Activated effector memory CD4-positive, alpha-beta T cell treated with anti-CD3 and anti-CD28 coated beads, Interleukin-2, amount 50 U/mL, for 16 hours (primary cell): ENCODE results near the gene TEX22.

Experiments
- DNase-seq: peaks from one replicate; pipeline ENCODE4 v3.0.0-alpha.2; 2020

TEX22 gene

DNA sequence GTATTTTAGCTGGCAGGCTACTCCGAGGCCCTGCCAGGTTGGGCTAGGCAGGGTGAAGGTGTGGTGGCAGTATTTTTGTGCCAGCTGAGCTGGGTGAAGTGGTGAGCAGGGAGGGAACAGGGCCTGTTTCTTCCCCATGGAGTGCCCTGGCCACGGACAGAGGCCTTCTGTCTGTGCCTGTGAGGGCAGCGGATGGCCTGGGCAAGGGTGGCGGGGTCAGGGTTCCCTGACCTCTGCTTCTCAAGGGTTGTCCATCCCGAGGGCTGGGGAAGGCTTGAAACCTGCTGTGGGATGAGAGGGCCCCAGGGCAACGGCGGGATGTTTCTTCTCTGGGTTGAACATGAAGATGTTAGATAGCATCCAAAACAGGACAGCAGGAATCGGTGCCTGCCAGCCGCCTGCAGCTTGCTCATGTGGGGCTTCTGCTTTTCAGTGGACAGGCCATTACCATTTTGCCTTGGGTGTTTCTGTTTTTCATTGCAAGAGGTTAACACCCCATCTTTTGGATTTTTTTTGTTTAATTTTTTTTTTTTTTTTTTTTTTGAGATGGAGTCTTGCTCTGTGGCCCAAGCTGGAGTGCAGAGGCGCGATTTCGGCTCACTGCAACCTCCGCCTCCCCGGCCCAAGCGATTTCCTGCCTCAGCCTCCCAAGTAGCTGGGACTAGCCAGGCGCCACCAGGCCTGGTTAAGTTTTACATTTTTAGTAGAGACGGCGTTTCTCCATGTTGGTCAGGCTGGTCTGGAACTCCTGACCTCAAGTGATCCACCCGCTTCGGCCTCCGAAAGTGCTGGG is 24.6 kb downstream of the TEX22 start:
- no peak for DNase-seq

DNA sequence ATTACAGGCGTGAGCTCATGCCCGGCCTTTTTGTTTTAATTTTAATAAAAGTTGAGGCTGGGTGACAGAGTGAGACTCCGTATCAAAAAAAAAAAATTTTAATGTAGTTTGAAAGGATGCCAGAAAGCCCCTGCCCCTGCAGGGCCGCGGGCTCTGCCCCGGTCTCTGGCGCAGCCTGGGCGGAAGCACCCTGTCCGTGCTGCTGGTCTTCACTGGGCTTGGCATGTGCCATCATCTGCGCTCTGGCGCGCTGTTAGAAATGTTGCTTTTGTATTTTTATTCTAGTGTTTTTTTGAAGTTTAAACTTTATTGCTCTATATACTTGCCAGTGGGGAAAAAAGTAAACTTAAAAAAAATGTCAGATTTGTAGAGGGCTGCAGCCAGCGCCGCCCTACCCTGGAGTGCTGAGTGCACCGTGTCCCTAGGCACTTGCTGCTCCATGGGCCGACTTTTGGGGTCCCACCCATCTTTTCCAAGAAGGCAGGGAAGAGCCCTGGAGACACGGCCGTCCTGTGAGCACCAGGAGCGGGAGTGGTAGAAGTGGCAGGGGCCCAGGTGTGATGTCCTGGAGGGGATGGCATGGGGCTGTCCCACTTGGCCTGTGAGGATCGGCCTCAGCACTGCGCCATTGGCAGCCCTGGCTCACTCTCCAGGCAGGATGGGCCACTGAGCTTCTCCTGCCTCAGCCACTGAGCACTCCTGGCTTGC is 25.3 kb downstream of the TEX22 start:
- no peak for DNase-seq

DNA sequence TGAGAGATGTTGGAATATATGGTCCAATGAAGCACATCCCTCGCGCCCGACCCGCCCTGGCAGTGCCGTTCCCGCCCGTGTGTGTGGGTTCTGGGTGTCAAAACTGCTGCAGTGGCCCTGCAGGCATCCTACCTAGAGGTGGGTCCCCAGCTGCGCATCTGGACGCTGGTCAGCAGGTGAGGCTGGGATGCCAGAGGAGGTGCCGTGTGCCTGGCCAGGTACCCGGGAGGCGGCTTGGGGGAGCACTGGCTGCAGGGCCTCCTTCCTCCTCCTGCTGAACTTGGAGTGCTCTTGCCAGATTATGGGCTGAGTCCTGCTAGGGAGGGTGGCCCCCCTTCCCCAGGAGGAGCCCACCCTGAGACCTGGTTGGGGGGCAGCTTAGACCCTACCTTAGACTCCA is 26.5 kb downstream of the TEX22 start:
- no peak for DNase-seq

DNA sequence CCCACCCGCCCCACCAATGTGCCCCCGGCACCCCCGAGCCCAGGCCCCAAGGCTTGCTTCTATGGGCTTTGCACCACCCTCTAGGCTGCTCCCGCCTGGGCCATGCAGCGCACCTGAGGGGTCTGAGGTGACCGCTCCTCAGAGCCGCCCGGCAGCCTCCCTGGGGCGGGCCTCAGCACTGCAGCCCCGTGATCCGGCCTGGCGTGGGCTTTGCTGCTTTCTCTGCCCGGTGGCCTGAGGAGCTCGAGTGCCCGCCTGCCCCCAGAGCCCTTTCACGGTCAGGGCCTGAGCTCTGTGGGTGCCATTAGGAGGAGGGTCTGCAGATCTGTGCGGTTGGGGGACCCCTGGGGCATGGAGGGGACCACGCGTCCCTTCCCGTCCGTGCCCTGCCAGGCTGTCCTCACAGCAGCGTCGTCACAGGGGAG is 27.5 kb downstream of the TEX22 start:
- no peak for DNase-seq

DNA sequence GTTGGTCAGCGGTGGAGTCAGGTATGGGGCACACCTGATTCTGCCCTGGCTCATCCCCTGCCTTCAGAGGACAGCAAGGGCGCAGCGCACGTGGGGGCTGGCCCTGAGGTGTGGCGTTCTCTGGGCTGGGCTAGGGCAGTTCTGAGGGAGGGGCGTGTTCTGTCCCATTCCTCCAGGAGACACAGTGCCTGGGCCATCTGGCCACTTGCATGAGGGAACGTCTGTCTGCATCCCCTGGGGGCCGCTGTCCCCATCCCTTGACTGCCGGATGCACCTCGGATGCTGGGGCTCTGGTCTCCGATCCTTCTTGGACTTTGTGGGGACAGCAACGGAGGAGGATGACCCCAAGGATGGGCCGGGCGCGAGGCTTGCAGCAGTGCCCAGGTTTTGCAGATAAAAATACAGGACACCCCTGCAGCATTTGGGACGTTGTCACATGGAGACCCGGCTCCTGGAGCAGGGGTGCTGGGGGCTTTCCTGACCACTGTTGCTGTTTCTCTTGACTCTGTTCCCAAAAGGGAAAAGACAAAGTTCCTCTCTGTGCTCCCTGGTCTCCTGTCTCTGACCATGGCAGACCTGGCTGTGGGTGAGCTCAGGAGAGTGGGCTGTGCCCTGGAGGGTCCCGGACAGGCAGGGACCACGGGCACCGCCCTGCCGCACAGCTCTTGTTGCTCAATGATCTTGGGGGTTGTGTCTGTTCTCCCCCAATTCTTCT is 28.2 kb downstream of the TEX22 start:
- DNase-seq, result no peak

DNA sequence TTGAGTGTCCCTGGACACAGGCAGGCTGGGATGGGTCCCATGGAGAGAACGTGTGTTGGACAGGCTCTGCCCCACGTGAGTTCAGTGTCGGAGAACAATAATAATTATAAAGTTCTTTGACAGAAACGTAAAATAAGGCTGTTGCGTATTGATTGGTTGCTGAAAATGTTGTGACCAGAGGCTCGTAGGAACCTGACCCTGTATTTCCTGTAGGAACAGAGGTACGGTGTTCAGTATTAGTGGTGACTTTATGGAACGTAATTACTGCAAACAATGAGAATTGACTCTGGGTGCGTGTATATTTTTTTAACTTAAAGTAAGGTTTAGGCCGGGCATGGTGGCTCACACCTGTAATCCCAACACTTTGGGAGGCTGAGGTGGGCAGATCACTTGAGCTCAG is 29.1 kb downstream of the TEX22 start:
- DNase-seq, result no peak

DNA sequence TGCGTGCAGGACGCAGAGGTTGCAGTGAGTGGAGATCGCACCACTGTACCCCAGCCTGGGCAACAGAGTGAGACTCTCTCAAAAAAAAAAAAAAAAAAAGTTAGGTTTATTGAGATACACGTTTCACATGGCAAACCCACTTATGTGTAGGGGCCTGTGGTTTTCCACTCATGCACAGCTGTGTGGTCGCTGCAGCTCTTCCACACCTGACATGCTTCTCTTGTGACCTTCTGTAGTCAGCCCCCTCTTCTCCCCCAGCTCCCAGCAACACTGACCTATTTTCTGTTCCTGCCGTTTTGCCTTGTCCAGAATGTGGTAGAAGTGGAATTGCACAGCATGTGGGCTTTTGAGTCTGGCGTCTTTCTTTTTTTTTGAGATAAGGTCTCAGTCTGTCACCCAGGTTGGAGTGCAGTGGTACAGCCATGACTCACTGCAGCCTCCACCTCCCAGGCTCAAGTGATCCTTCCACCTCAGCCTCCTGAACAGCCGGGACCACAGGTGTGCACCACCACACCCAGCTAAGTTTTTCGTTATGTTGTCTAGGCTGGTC is 29.7 kb downstream of the TEX22 start:
- DNase-seq, result no peak

DNA sequence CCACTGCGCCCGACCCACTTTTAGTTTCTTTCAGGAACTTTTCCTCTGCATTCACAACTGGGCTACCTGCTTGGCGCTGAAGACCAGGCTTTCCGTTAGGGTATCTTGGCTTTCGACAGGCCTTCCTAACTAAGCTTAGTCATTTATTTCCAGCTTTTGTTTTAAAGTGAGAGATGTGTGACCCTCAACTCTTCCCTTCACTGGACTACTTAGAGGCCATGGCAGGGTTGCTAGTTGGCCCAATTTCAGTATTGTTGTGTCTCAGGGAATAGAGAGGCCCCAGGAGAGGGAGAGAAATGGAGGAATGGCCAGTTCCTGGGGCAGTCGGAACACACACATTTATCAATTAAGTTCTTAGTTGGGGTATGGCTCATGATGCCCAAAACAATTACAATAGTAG is 31.7 kb downstream of the TEX22 start:
- no peak for DNase-seq

DNA sequence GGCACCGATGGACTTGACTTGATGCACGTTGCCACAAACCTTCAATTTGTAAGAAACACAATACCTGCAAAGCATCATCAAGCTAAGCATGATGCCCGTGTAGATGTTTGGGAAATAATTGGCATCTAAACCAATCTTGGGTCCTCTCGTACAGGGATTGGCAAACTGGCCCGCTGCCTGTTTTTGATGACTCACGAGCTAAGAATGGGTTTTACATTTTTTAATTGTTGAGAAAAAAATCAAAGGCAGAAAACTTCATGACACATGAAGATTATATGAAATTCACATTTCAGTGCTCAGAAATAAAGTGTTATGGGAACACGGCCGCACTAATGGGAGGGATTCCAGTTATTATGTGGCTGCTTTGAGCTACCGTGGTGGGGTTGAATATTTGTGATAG is 32.2 kb downstream of the TEX22 start:
- DNase-seq, result no peak

DNA sequence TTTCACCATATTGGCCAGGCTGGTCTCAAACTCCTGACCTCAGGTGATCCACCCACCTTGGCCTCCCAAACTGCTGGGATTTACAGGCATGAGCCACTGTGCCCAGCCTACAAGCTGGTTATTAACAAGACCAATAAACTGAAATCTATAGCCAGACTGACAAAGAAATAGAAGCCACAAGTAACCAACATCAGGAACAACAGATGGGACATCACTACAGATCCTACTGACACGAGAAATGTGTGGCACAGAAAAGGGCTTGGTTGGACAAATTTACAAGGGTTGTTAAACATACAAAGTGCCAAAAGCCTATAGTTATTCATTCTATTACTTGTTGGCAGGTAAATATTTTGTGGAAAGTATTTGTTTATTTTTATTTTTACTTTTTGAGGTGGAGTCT is 32.9 kb downstream of the TEX22 start:
- no peak for DNase-seq

DNA sequence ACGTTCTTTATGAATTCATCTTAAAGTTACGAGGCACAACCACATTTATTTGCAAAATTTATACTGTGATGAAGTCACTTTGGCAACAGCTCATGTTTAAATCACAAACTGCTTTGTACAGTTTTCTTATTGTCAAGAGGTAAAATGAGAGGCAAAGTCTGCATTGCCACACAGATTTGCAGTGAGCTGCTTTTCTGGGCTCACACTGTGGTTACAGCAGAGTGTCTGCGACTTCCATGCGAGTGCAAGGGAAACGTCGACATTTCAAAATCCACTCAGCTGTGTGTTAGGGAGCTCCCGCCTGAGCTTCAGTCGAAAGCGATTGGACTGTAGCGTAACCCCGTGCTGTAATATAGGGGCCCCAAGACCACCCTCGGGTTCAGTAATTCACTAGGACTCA is 34.3 kb downstream of the TEX22 start:
- DNase-seq, result no peak

DNA sequence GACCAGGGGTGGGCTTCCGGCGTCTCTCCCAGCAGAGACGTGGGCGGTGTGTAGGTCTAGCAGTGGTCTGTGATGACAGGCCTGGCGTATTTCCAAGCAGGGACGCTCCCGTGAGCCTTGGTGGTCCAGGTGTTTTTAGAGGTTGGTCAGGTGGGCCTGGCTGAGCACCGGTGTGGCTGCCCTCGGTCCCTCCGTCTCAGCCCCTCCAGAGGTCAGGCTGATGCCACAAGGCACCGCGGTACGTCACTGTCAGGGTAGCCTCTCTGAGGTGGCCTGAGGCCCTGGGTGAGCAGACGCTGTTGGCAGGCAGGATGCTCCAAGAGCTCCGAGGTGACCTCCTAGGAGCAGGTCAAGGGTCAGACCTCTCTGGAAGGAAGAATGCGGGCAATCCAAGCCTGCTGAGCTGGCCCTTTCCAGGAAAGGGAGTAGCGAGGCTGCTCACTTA is 34.8 kb downstream of the TEX22 start:
- no peak for DNase-seq

DNA sequence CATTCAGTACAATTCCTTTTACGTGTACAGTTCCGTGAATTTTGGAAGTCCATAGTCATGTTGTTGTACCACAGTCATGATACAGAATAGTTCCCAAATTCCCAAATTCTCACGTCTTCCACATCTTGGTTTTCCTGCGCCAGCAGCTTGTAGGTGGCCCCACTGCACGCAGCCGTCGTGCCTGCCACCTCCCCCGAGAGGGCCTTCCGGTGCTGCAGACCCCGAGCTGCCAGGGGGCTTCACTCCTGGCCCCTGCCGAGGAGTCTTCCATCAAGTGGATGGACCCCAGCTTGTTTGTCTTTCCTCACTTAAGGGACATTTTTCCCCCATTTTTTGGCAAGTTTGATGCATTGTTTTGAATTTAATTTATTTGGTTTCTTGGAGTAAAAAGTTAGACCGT is 38.1 kb downstream of the TEX22 start:
- DNase-seq, result no peak

DNA sequence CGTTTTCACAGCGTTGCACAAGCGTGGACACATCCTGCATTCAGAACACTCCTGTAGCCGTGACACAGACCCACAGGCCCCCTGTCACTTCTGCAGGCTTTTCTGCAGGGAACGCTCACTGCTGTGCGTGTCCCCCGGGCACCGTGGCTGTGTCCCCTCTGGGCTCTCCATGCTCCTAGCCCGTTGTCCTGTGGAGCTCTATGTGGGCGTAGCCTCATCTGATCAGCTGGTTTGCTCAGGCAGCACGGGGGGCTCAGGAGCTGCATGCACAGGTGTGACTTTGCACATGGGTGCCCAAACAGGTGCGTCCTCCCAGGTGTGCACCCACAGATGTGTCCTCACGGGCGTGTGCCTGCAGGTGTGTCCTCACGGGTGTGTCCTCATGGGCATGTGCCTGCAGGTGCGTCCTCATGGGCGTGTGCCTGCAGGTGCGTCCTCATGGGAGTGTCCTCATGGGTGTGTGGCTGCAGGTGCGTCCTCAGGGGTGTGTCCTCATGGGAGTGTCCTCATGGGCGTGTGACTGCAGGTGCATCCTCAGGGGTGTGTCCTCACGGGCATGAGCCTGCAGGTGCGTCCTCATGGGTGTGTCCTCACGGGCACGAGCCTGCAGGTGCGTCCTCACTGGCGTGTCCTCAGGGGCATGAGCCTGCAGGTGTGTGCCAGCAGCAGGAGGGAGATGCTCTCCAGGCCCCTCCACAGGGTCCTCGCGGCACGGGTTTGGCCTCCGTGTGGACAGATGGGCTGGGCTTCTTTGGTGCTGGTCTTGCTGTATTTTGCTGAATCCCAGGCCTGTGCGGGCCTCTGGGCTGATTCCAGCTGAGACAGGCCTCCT is 38.8 kb downstream of the TEX22 start:
- DNase-seq, result no peak

DNA sequence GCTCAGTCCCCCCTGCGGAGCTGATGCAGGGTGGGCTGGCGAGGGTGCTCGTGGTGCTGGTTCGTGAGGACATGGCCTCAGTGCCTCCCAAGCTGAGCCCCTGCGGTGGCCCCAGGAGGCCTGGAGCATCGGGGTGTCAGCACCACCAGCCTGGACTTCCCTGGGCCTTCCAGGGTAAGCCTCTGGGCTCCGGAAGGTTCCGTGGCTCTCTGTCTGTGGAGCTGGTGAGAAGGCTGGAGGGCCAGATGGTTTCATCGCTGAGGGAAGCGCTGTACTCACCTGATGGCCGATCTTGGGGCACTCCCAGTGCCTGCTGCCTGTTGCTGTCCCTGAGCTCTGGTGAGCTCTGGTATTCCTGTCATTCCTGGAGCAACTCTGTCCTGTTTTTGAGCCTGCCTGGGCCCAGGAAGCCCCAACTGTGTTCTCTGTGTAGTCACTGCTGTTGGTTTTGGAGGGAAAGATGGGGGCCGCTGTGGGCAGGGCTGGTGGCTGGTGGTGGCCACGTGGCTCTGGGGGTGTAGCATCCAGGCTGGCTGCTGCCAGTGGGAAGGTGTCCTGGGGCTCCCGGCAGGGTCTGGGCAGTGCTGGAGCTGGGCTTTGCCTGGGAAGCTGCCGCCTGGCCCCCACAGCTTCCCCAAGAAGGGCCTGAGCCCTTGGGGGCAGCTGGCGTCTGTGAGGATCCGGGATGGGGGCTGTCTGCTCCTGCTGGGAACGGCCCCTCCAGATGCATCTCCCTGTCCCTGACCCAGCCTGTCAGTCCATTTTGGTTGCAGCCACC is 39.6 kb downstream of the TEX22 start:
- no peak for DNase-seq

DNA sequence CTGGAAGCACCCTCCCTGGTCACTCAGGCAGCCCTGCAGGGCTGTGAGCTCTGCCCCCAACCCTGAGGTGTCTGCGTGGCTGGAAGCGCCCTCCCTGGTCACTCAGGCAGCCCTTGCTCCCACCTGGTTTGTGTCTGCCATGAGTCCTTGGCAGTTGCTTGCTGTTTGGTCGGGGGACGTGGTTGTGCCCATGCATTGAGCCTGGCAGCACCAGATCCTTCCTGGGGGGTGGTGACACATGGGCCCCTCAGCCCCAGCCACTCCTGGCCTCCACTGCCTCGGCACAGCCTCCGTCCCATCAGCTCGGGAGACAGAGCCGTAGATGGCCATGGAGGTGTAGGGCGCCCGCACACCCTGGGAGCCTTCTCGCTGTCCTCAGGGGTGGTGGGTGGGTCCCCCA is 40.8 kb downstream of the TEX22 start:
- DNase-seq, result no peak

DNA sequence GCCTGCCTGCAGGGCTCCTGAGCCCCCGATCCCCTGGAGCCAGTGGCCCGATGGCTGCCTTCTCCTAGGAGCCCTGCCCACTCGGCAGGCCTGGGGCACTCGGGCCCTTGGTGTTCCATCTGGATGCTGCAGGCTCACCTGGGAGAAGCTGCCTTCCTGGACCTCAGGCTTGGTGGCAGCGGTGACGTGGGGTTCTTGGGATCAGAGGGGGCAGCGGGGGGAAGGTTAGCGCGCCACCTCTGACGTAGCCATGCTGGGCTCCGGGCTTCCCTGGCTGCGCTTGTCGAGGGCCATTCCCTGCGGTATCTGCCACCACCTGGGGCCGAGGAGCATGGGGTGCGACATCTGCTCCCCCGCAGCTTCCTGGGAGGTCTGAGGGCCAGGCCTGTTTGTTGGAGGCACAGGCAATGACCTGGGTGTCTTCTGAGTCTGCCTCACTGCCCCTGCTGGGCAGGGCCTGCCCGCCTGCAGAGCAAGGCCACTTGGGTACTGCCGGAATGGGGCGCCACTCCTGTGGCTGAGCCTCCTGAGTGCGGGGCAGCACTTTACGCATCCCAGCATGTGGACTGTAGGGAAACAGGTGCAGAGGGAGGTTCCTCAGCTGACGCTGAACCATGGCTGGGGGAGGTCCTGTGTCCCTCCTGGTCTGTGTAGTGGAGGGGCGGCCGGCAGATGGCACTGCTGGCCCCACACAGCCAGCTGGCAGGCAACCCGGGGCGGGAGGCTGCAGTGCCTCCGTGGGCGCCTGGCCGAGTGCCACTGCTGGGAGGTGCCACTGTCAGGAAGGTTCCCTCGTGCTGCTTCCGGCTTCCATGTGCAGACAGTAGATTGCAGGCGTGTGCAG is 41.6 kb downstream of the TEX22 start:
- DNase-seq, result no peak

DNA sequence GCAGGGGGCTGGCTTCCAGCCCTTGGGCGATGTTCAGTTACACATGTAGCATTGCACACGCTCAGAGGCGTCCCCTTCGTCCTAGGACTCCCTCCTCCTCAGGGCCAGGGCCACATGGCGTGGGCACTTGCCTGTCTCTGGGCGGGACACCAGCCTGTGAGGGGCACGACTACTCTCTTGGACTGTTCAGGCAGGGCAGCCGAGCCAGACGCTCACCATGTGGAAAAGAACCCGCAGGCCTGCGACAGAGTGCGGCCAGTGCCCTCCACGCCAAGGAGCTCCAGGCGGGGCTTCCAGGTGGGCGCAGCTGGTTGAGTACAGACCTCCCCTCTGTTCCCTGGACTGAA is 42.2 kb downstream of the TEX22 start:
- no peak for DNase-seq

DNA sequence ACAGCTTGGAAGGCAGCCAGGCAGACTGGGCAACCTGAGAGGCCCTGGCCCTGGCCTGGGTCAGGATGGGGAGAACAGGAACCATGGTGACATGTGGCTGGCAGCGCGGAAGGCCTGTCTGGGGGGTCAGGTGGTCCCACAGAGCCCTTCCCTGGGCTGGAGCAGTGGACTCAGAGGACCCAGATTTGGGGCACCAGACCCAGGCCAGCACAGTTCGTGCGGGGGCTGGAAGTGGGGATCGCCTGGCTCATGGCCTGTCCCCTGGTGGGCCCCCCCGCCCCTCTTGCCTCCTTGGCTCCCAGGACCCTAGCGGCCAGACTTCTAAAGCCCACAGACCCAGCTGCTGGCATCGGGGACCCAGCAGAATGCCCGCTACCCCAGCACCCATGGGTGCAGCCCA is 42.7 kb downstream of the TEX22 start:
- no peak for DNase-seq

DNA sequence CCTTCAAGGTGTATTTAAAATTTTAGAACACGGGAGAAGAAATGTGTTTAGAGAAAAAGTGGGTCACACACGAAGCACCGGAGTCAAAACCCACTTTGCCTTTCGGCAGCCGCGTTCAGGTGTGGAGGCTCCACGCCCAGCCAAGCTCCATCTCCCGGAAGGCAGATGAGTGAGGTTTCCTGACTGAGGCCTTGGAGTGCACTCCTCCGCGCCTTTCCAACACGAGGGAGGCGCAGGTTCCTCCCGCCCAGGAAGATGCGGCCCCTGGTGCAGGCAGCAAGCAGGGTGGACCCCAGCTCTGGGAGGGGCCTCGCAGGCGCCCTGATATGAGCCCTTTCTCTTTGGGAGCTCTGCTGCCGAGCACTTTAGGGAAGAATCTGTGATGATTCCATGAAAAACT is 43.8 kb downstream of the TEX22 start:
- no peak for DNase-seq

DNA sequence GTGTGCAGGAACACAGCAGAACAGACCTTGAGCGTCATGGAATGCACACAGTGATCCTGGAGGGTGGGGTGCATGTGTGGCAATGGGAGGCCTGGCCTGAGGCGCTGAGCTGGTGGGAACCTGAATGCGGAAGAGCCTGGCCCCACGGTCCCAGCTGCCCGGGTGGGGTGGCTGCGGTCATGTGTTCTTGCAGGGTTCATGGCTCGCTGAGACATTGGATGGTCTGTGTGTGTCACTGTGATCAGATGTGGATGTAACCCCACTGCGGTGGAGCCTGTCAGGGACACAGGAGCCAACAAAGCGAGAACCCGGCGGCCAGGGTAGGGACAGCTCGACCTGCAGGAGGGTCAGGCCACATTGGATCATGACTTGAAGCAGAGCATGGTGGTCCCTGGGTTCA is 44.5 kb downstream of the TEX22 start:
- no peak for DNase-seq
